Hepatocyte (in vitro differentiated cells): Measurements from ENCODE around the gene TRPM7. TPM values are rescaled to one million over a fixed set of nuclear protein-coding genes. Genes with fewer than 3 reads are reported as not detected.

Experiments
- DNase-seq: peaks from one replicate; pipeline ENCODE4 v3.0.0-alpha.2; 2016; ENCODE audit warnings: low spot score
- H2AFZ ChIP-seq: fragments of 200-600 bp; sonication (generic); 2 replicates; pipeline ENCODE4 v1.6.0; 2016; ENCODE audit warnings: antibody characterized with exemption, mild to moderate bottlenecking
- H3K27ac ChIP-seq: fragments of 200-600 bp; sonication (generic); 2 replicates; pipeline ENCODE4 v1.5.1; 2016; ENCODE audit warnings: mild to moderate bottlenecking
- H3K27me3 ChIP-seq: fragments of 200-600 bp; sonication (generic); 2 replicates; pipeline ENCODE4 v1.6.1; 2016
- H3K36me3 ChIP-seq: fragments of 200-600 bp; sonication (generic); replicated peaks from 2 replicates; pipeline ENCODE4 v1.5.1; 2016; ENCODE audit warnings: low read depth; ENCODE audit not compliant: insufficient read depth
- H3K4me1 ChIP-seq: fragments of 200-600 bp; sonication (generic); 2 replicates; pipeline ENCODE4 v1.5.1; 2016; ENCODE audit warnings: mild to moderate bottlenecking, moderate library complexity; ENCODE audit not compliant: insufficient read depth
- H3K4me2 ChIP-seq: fragments of 200-600 bp; sonication (generic); 2 replicates; pipeline ENCODE4 v1.6.0; 2016
- H3K4me3 ChIP-seq: fragments of 200-600 bp; sonication (generic); 2 replicates; pipeline ENCODE4 v1.5.1; 2016; ENCODE audit warnings: mild to moderate bottlenecking
- H3K79me2 ChIP-seq: fragments of 200-600 bp; sonication (generic); 2 replicates; pipeline ENCODE4 v1.6.0; 2017; ENCODE audit warnings: mild to moderate bottlenecking
- H3K9me2 ChIP-seq: fragments of 200-600 bp; sonication (generic); replicated peaks from 2 replicates; pipeline ENCODE4 v1.6.0; 2017; ENCODE audit warnings: mild to moderate bottlenecking; ENCODE audit not compliant: insufficient read depth
- H3K9me3 ChIP-seq: fragments of 200-600 bp; sonication (generic); 2 replicates; pipeline ENCODE4 v1.5.1; 2016; ENCODE audit warnings: low read depth, mild to moderate bottlenecking
- H4K20me1 ChIP-seq: fragments of 200-600 bp; sonication (generic); 2 replicates; pipeline ENCODE4 v1.6.0; 2016; ENCODE audit warnings: mild to moderate bottlenecking; ENCODE audit not compliant: insufficient read depth, poor library complexity, severe bottlenecking
- EZH2 ChIP-seq: fragments of 200-600 bp; sonication (generic); IDR thresholded peaks from 2 replicates; pipeline ENCODE4 v1.6.1; 2016; ENCODE audit warnings: antibody characterized with exemption, mild to moderate bottlenecking, borderline replicate concordance
- EZH2phosphoT487 ChIP-seq: fragments of 200-600 bp; sonication (generic); IDR thresholded peaks from one replicate; pipeline ENCODE4 v1.6.1; 2018; ENCODE audit warnings: antibody characterized with exemption, mild to moderate bottlenecking, low read depth, moderate library complexity; ENCODE audit not compliant: unreplicated experiment, severe bottlenecking
- WGBS: methylation state at CpG from one replicate; pipeline ENCODE4 v1.1.6; 2016; ENCODE audit warnings: low lambda C conversion rate; ENCODE audit errors: missing lambda C conversion rate; 5-methylcytosine and 5-hydroxymethylcytosine counted together
- polyA plus RNA-seq: library from polyadenylated mRNA; unstranded; fragments of >200 nt; fragmentation: Nextera tagmentation; extraction: Ambion mirVana; gene quantifications from 2 replicates; pipeline ENCODE4 v1.2.1, GENCODE V29; 2016
- total RNA-seq: library from RNA; depleted of rRNA; stranded (reverse); fragments of >200 nt; gene quantifications from 2 replicates; pipeline ENCODE4 v1.2.3, GENCODE V29; 2014
- TF ChIP-seq, protein P1 (sequence below): fragments of 200-600 bp; sonication (generic); IDR thresholded peaks from 2 replicates; pipeline ENCODE4 v1.5.1; 2016; ENCODE audit warnings: antibody characterized with exemption, mild to moderate bottlenecking; ENCODE audit not compliant: poor library complexity

Gene TRPM7
- total and polyA plus RNA-seq, 2 experiments from 2014 or later, result 12.2 to 58.3 TPM

DNA sequence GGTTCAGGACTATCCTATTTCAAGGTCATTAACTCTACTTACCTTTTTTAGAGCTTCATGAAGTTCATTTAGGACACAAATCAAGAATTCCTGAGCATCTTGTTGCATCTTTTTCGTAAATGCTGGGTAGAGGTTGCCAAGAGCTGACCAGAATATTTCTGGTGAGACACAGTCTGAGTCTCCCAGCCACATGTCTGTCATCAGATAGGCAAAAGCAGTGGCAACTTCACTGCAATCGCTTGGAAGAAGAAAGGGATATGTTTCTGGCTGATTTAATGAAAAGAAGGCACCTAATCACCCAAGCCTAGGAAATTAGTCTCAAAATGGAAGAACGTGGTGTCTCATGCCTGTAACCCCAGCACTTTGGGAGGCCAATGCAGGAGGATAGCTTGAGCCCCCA, 143.0 kb downstream of the TRPM7 start:
- Histone ChIP-seq H3K79me2 (no peaks in the 10 kb centered on the region), H3K4me1 (peaks cover 3% of the 10 kb centered on the region), H3K4me2 (no peak overlapping the region), H2AFZ (no peak overlapping the region), H3K27me3 (no peaks in the 10 kb centered on the region), H4K20me1 (no peaks in the 10 kb centered on the region), H3K9me2 (no peaks in the 10 kb centered on the region), H3K9me3 (no peaks in the 10 kb centered on the region), H3K27ac (no peak overlapping the region), H3K4me3 (no peak overlapping the region), H3K36me3 (no peaks in the 10 kb centered on the region)
- 94% methylated on average over 3 of the region's 3 CpGs for WGBS
- DNase-seq, result no peak
- no peak for TF ChIP-seq EZH2phosphoT487
- TF ChIP-seq, protein P1, sequence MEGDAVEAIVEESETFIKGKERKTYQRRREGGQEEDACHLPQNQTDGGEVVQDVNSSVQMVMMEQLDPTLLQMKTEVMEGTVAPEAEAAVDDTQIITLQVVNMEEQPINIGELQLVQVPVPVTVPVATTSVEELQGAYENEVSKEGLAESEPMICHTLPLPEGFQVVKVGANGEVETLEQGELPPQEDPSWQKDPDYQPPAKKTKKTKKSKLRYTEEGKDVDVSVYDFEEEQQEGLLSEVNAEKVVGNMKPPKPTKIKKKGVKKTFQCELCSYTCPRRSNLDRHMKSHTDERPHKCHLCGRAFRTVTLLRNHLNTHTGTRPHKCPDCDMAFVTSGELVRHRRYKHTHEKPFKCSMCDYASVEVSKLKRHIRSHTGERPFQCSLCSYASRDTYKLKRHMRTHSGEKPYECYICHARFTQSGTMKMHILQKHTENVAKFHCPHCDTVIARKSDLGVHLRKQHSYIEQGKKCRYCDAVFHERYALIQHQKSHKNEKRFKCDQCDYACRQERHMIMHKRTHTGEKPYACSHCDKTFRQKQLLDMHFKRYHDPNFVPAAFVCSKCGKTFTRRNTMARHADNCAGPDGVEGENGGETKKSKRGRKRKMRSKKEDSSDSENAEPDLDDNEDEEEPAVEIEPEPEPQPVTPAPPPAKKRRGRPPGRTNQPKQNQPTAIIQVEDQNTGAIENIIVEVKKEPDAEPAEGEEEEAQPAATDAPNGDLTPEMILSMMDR, result no peak

DNA sequence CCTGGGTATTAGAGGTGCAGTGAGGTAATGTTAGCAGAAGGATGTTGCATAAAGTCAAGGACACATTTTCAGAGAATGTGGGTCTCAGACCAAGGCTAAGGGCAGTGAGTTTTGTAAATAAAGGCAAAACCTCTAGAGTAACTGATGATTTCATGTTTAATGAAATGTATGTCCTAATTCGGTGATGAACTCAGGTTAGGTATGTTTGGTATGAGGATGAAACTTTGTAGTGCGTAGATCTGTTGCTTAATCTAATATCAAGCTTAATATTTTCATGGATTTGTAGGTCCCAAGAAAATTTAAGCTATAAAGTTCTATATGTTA, 143.7 kb downstream of the TRPM7 start:
- no peak for DNase-seq
- TF ChIP-seq EZH2 (no peak), EZH2phosphoT487 (no peak)
- TF ChIP-seq, protein P1, result no peak
- Histone ChIP-seq H3K4me2 (no peak overlapping the region), H3K27me3 (no peaks in the 10 kb centered on the region), H3K27ac (no peak overlapping the region), H4K20me1 (no peaks in the 10 kb centered on the region), H3K9me3 (no peaks in the 10 kb centered on the region), H3K36me3 (no peaks in the 10 kb centered on the region), H3K4me1 (peaks cover 3% of the 10 kb centered on the region), H3K9me2 (no peaks in the 10 kb centered on the region), H2AFZ (no peak overlapping the region), H3K4me3 (no peak overlapping the region), H3K79me2 (no peaks in the 10 kb centered on the region)
- WGBS, result 91% methylated on average over 2 of the region's 2 CpGs

DNA sequence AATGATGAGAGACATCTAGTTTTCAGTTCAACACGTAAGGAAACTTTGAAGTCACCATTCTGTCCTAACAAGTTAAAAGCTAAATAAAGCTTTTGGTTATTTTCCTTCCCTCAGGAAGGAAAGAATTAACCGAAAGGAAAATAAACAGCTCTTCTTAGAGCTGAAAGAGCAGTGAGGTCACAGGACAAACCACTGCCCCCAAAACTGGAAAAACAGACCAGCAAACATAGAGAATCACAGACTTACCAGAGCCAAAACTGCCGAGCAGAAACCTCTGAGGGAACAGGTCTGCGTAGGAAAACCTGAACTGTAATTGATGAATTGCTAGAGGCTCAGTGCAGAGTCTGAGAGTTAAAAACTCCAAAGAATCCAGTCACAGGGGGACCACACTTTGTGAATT, 154.8 kb downstream of the TRPM7 start:
- WGBS, result 58% methylated on average over 4 of the region's 4 CpGs
- peak overlapping the region; percentile 48 for H3K4me2 ChIP-seq
- TF ChIP-seq EZH2, result no peak
- TF ChIP-seq, protein P1, result no peak
- TF ChIP-seq EZH2phosphoT487, result no peak

DNA sequence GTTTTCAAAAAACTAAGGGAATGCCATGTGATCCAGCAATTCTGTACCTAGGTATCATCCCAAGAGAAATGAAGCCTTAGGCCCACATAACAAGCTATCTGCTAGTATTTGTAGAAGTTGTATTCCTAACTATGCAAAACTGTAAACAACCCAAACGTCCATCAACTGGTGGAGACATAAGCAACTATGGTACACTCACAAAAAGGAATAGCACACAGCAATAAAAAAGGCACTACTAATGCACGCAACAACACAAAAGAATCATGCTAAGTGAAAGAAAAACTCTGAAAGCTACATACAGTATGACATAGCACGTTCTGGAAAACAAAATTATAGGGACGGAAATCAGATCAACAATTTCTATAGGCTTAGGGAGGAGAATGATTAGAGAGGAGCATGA, 155.4 kb downstream of the TRPM7 start:
- WGBS, result 95% methylated on average over 4 of the region's 4 CpGs

More for the DNA sequence above, 154.8 kb downstream of the TRPM7 start:
- Histone ChIP-seq H3K27ac (no peak overlapping the region), H3K36me3 (no peaks in the 10 kb centered on the region), H3K4me3 (no peak overlapping the region), H3K79me2 (no peaks in the 10 kb centered on the region), H4K20me1 (no peaks in the 10 kb centered on the region), H2AFZ (no peak overlapping the region), H3K9me3 (no peaks in the 10 kb centered on the region), H3K4me1 (no peaks in the 10 kb centered on the region), H3K9me2 (no peaks in the 10 kb centered on the region), H3K27me3 (no peaks in the 10 kb centered on the region)
- DNase-seq, result no peak

More for the DNA sequence above, 155.4 kb downstream of the TRPM7 start:
- no peak overlapping the region for H2AFZ ChIP-seq
- H3K4me1 ChIP-seq, result no peaks in the 10 kb centered on the region
- H3K4me2 ChIP-seq, result no peak overlapping the region
- no peaks in the 10 kb centered on the region for H3K79me2 ChIP-seq
- no peak overlapping the region for H3K27ac ChIP-seq
- no peaks in the 10 kb centered on the region for H3K27me3 ChIP-seq
- H3K9me2 ChIP-seq, result no peaks in the 10 kb centered on the region
- H3K36me3 ChIP-seq, result no peaks in the 10 kb centered on the region
- H3K9me3 ChIP-seq, result no peaks in the 10 kb centered on the region
- TF ChIP-seq, protein P1, result no peak
- TF ChIP-seq EZH2phosphoT487 (no peak), EZH2 (no peak)
- H4K20me1 ChIP-seq, result no peaks in the 10 kb centered on the region
- no peak for DNase-seq
- H3K4me3 ChIP-seq, result no peak overlapping the region
